Liver (tissue), 3 donors: Measurements from ENCODE around the gene DACH1.

ENCODE experiments used
- CTCF ChIP-seq: fragments of 150-350 bp; IDR thresholded peaks from 2 replicates; pipeline ENCODE4 v1.5.1; 2017; ENCODE audit warnings: improper control_type of control experiment, low read depth, low read length; ENCODE audit not compliant: missing input control
- TAF1 ChIP-seq: conservative IDR thresholded peaks from 2 replicates; pipeline ENCODE4 v1.6.1; 2016; ENCODE audit warnings: antibody characterized with exemption, mild to moderate bottlenecking
- donor health status: healthy.
- donor health status: healthy.

GRCh38 chr13:71830736-71831135, 36.3 kb downstream of the DACH1 start:
- TF ChIP-seq CTCF (no peak), TAF1 (no peak)
